T-helper 1 cell treated with Interleukin-12 subunit alpha and Interleukin-12 subunit beta and Interleukin-4 antibody, amounts not matched to agents 30 ng/mL and 1 ng/mL, for 36 hours (primary cell): Measurements from ENCODE around the gene KIAA1671. TPM values are rescaled to one million over a fixed set of nuclear protein-coding genes. Genes with fewer than 3 reads are reported as not detected.

Source experiments
- intact Hi-C: fragments of 100-400 bp; cut with micrococcal nuclease; formaldehyde crosslinking; loops from one replicate; pipeline ENCODE4 v1.15.1; 2024
- total RNA-seq: library from RNA; stranded (reverse); gene quantifications from 2 replicates; pipeline ENCODE4 v1.2.3, GENCODE V29; 2022

Gene KIAA1671
- total RNA-seq, 1 donor from 2014 or later, result 22.9 TPM

DNA sequence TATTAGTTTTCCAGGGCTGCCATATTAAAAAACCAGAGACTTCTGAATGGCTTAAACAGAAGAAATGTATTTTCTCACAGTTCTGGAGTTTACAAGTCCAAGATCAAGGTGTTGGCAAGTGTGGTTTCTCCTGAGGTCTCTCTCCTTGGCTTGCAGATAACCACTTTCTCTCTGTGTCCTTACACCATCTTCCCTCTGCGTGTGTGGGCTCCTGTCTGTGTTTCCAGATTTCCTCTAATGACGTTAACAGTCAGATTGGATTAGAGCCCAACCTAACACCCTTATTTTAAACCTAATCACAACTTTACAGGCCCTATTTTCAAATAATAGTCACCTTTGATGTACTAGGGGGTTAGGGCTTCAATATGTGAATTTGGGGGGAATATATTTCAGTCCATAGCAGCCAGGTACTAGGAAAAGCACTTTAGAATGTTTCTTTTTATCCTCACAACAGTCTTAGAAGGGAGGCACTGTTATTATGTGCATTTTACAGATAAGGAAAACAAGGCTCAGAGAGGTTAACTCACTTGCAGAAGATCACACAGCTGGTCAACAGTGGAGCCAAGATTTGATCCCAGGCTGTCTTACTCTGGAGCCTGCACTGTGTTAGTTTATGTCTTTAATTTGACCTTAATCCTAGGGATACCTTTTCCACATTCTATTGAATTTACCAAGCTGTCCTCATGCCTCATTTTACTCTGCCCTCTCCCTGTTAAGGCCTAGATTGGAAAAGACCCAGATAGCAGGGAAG is 130.7 kb downstream of the KIAA1671 start:
- intact Hi-C loops, result loop anchor here (5.0 kb wide), 1 partner anchor 364 kb away; no protein-coding TSS in a partner anchor

DNA sequence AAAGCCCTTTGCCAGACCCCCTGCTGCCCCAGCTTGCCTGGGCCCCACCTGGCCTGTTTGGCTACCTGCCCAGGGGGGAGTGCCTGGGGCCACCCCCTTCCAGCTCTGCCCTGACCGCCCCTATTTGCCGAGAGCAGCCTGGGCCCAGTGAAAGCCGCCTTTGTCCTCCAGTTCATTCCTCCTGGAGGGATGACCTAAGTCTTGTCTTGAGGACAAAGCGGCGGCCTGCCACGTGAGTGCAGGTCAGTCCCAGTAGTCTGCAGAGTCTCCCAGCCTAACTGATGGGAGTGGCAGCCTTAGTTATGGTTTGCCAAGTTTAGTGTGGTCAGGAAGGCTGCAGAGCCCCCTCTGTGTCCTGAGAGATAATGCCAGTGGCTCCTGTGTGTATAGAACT is 131.3 kb downstream of the KIAA1671 start:
- intact Hi-C loops, result loop anchor here (5.0 kb wide), 1 partner anchor 363 kb away; no protein-coding TSS in a partner anchor

DNA sequence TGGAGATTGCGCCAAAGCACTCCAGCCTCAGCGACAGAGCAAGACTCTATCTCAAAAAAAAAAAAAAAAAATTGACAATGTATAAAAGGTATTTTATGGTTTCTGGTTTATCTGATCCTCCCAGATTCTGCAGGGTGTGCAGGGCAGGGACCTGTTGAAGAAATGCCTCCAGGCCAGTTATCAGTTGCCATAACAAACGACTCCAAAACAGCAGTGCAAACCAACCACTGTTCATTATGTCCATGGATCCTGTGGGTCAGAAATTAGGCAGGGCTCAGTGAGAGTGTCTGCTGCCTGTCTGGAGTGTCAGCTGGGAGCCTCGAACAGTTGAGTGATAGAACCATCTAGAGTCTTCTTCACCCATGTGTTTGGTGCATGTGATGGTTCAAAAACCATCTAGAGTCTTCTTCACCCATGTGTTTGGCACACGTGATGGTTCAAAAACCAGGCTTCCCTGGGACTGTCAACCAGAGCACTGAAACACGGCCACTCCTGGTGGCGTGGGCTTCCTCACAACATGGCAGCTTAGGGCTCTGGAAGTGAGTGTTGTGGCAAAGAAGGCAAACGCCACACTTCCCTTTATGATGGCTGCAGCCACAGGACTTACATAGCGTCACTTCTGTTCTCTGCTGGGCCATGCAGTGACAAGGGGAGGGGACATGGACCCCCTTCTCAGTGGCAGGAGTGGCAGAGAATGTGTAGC is 132.0 kb downstream of the KIAA1671 start:
- intact Hi-C loops, result loop anchor here (5.0 kb wide), 1 partner anchor 363 kb away; no protein-coding TSS in a partner anchor

DNA sequence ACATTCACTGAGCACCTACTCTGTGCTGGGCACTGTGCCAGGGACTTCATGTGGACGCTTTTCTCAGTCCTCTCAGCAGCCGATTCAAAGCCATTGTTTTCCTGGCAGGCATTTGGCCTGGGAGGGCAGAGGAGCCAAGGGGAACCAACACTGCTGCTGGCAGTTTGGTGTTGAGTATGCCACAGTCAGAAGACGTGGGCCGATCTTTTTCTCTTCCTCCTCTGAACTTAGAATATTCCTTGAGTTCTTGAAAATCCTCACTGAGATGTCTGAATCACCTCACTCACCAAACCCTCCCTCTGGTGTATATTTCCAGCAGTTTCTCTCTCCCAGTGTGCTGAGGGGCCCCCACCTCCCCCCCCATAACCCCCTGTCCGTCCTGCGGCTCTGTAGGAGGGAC is 132.6 kb downstream of the KIAA1671 start:
- intact Hi-C loops, result no loop called here

DNA sequence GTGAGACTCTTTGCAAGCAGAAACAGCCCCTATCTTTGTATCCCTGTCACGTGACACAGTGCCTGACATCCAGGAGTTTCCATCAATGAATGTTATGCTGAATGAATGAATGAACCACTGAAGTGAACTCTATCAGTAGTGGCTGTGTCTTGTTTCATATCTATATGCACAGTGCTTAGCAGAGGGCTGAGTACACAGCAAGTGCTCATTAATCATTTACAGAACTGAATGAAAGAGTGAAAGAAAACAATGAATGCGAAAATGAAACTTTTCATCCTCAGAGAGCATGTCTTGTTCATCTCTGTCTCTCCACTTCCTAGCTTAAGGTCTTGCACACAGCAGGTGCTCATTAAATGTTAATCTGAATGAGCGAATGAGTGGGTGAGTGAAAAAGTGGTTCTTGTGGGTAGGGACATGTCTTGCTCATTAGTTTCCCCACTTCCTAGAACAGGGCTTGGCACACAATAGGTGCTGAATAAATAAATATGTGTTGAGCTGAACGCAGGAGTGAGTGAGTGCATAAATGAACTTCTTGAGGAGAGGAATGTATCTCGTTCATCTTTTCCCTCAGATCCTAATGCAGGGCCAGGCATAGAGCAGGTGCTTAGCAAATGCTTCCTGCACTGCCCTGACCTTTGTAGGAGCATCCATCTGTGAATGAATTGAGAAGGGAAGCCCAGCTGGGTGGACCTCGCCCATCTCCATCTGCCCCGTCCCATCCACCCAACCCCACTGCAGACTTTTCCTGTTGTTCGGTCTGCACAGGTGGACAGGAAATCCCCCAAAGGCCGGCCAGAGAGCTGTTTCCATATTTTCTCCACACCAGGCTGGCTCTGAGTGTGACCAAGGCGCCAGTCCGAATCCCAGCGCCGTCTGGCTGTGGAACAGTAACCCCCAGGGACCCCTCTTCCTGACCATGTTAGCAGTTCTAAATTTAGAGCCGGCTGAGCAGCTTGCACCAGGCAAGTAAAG is 133.7 kb downstream of the KIAA1671 start:
- intact Hi-C loops, result loop anchor here (1.0 kb wide), 1 partner anchor 18 kb away; no protein-coding TSS in a partner anchor

DNA sequence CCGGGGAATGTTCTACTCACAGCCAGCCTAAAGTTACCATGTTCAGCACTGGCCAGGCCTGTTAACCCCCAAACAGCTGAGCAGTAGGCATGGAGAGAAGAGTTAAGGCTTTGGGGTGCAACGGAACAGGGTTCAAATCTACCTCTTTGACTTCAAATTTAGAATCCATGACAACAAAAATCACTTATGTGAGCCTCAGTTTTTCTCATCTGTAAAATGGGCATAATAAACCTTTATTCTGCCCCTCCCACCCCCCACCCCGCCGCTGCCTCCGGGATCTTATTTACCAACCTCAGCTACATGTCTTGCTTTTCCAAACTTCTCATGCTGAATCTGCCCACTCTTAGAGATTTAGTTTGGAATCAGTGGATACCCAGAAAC is 134.4 kb downstream of the KIAA1671 start:
- intact Hi-C loops, result loop anchor here (1.0 kb wide), 1 partner anchor 19 kb away; no protein-coding TSS in a partner anchor

DNA sequence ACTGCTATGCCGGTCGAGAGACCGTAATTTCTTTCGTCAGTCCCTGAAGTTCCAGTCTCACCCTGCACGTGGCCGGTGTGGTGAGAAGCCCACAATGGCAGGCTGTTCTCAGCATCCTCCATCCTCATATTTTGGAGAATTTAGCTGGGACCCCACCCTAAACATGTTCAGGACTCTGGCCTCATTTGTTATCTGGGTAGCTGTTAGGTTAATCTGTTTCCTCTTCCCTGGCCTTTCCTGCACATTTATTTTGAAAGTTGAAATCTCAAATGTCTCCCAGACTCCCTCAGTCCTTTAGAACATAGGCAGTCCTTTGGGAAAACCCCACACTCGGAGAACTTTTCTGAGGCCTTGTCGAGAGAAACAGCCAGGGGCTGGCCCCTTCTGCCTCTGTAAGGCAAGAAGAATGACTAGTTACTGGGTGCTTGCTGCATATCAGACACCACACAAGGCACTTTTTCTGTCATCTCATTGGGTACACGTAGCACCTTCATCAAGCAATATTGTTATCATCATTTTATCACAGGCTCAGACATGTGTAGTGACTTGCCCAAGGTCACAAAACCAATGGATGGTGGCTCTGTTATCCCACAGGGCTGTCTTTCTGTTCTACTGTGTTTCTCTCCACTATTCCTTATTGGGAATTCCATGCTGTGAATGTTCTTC is 137.8 kb downstream of the KIAA1671 start:
- intact Hi-C loops, result no loop called here

DNA sequence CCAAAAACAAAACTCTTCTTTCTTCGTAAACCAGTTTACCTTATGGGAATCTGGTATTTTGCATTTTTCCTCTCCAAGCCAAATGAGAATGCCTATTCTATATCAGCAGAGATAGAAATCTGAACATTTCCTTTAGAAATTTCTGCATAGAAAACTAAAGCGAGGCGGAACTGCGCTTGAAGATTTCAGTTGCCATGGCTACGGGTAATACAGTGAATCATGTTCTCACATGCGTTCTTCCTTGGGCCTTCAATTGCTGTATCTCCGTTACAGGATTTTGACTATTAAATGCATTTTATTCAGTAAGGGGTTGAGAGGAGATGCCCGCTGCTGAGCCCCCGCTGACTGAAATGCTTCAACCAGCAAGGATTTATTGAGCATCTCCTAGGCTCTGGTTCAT is 138.9 kb downstream of the KIAA1671 start:
- intact Hi-C loops, result no loop called here

DNA sequence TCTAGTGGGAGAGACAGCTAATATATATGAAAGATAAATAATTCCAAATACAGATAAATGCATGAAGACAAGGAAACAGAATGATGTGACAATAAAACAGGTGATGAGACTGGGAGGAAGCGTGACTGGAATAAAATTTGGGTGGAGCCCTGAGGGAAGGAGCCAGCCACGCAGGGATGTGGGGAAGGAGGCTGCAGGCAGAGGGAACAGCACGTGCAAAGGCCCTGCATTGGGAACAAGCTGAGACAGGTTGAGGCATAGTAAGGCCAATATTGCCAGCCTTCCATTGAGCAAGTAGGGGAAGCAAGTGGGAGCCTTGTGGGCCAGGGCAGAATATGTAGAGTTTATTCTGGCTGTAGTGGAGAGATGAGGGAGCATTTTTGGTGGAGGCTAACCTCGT is 139.6 kb downstream of the KIAA1671 start:
- intact Hi-C loops, result no loop called here

DNA sequence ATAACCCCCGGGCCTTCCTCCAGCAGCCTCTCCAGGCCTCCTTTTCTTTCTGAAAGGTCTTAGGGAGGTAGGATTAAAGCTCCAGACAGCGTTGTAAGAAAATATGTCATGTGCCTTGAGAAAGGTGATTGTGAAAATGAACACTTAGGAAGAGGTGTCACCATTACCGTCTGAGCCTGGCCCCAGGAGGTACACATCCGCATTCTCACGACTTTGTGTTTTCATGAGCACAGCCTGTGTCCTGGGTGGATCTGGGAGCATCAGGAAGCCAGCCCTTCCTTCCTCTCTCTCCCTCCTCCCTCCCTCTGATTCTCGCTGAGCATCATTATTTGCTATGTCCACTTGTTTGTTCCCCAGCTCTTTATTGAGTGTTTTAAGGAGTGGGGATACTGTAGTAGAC is 142.1 kb downstream of the KIAA1671 start:
- intact Hi-C loops, result no loop called here

DNA sequence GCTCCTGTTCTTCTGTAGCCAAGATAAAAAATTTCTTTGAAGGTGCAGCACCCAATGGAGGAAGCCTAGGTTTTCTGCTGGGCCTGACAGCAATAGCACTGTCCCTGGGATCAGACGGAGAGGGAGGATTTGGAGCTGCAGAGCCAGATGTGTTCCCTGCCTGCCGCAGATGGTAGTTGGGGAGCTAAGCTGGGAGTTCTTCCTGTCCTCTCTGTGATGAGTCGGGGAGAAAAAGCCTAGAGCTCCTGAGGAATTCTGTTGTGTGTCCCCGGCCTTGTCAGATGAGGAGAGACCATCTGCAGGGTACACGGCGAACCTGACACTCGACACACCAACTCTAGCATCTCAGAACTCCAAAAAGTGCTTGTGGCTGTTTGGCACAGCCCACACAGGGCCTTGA is 143.4 kb downstream of the KIAA1671 start:
- intact Hi-C loops, result no loop called here

DNA sequence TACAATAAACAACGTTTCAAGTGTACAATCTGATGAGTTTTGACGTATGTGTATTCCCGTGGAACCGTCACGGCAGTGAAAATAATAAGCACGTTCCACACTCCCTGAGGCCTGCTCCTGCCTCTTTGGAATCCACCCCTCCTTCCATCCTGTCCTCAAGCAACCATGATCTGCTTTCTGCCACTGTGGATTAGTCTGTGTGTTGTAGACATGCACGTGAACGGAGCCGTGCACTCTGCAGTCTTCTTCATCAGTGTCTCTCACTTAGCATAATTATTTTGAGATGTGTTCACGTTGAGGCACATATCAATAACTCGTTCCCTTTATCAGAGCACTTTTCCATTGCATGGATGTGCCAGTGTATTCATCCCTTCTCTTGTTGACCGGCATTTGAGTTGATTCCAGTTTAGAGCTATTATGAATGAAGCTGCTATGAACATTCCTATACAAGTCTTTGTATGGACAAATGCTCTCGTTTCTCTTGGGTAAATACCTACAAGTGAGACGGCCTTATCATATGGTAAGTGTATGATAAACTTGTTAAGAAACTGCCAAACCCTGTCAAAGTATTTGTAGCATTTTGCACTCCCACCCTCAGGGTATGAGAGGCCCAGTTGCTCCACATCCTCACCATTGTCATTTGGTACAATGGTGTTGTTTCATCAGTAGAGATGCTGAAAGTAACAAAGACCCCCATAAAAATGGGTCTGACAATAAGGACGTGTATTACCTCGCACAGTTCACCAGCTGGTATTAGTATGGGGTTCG is 144.3 kb downstream of the KIAA1671 start:
- intact Hi-C loops, result no loop called here

DNA sequence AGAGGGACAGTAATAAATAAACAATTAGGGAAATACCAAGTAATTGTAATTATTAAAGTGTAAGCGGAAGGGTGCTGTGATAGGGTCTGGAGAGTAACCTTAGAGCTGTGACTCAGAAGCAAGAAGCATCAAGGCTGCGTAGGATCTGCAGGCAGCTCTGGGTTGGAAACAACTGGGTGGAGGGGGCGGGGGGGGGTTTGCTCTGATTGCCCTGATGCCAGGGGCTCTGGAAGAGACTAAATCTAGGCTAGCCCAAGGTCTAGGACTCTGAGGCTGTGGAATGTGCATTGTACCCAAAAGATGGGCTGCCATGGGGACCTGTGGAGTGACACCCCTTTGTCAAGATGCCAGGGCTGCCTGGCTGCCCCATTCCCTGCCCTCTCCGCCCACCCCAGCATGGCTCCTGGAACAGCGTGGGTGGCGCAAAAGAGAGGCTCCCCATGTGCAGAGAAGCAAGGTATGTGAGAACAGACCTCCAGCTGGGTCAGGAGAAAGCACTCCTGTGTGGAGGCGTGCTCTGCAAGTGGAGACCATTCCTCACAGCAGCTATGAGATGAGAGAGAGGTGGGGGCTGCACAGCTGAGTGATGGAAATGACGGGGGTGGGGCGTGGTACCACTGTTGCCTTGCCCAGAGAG is 146.0 kb downstream of the KIAA1671 start:
- intact Hi-C loops, result no loop called here

DNA sequence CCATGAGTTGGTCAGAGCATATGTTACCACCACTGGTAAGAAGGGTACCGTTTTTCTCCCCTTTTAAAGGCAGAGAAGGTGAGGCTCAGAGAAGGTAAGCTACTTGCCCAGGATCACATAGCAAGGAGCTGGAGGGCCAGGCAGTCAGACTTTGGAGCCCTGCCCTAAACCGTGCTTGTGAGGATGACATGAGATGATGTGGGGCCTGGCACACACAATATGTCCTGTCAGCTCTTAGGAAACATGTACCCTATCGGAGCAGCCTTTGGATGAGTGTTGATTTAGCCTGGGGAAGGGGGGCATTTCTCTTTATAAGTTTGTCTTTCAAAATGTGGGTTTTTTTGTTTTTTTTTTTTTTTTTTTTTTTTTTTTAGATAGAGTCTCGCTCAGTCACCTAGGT is 146.7 kb downstream of the KIAA1671 start:
- intact Hi-C loops, result no loop called here

DNA sequence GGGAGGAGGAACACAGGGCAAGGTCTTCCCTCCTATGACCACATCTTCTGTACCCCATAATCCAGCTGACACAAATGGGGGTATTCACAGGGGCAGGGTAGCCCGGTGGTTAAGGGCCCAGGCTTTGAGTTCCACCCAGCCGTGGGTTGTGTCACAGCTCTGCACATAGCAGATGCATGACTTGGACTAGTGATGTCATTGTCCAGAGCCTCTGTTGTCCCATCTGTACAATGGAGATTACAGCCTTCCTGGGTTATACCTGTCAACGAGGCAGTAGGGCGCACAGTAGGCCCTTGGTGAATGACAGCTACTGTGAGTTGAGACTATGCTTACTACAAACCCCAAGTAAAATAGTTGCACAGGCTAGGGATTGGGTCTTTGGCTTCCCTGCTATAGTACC is 147.9 kb downstream of the KIAA1671 start:
- intact Hi-C loops, result no loop called here

DNA sequence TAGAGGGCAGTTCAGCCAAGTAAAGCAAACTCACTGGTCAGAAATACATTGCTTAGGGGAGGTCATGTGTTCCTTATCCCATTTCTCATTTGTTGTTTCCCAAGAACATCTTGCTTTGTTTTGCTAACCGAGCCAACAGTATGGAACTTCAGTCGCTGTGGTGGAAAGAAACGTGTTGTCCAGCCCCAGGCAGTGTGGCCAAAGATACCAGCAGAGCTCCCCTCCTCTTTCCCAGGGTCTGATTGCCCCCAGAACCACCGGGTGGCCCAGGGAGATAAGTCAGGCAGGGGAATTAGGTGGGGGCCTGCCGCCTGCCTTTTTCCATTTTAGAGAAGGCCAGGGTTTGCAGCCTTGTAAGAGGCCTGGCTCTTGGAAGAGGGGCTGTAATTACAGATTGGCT is 148.4 kb downstream of the KIAA1671 start:
- intact Hi-C loops, result no loop called here

DNA sequence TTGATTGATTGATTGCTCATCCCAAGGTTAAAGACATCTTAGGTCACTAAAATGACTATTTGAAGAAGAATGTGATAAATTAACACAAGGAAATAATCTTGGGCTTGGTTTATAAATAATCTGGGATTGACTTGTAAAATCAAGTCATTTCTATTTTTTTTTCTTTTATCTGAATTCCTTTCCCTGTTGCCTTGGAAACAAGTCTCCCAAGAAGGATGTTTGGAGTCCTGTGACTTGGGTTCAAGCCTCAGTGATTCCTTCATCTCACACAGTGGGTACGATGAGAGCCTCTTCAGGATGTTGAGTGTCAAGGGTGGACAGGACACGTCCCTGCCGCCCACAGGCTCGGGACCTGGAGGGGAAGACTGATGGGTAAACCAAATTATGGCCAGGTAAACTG is 149.0 kb downstream of the KIAA1671 start:
- intact Hi-C loops, result no loop called here

DNA sequence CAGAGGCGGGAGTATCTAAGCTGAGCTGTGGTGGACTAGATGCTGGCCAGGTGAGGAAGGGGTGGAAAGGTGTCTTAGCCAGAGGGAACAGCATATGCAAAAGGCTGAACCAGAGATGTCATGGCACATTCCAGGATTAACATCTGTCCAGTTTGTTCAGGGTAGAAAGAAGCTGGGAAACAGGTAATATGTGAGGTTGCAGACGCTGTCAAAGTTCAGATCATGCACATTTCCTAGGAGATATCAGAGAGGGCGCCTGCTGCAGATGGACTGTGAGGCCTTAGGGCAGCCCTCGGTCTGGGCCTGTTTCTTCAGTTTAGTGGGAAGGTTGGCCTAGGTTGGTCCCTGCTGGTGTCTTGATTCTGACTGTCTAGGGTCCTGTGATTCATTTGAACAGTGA is 149.5 kb downstream of the KIAA1671 start:
- intact Hi-C loops, result no loop called here

DNA sequence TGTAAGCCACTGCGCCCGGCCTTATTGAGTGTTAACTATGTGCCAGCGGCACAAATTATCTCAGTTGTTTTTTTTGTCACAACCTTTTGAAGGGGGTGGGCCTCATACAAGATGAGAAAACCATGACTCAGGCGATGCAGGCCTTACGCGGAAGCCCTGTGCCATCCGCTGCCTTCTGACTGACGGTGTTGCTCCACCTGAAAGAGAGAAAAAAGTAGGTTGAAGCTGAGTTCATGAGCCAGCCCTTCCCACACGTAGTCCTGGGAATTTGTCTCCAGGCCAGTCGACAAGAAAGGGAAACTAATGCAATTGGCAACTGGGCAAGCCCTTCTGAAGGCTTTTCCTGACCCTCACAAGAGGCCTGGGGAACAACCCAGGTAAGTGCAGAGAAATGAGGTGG is 150.2 kb downstream of the KIAA1671 start:
- intact Hi-C loops, result no loop called here

DNA sequence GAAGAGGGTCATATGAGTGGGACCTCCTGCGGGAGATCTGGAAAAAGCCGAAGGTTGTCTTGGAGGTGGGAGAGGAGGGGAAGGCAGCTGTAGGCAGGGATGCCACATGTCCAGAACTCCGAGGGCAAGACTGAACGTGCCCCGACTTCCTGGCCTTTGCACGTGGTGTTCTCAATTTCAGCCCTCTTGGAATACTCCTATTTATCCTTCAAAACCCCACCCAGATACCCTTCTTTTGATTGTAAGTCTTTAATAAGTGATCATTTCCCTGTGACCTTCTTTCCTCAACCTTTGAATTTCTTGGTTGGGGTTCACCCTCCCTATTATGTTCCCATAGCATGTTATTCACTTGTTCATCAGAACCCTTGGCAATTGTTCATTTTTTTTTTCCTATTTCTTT is 151.9 kb downstream of the KIAA1671 start:
- intact Hi-C loops, result no loop called here
